H7 (cell line): ENCODE data around the gene HOXA5. TPM values are rescaled to one million over a fixed set of nuclear protein-coding genes. Genes with fewer than 3 reads are reported as not detected.

Source experiments
- DNase-seq: peaks from one replicate; pipeline ENCODE4 v3.0.0; 2012
- H3K27me3 ChIP-seq: 2 replicates; pipeline ENCODE4 v1.6.0; 2011; ENCODE audit warnings: mild to moderate bottlenecking, low read length; ENCODE audit not compliant: control insufficient read depth, insufficient read depth
- H3K36me3 ChIP-seq: replicated peaks from 2 replicates; pipeline ENCODE4 v1.5.1; 2011; ENCODE audit warnings: low read length; ENCODE audit not compliant: control insufficient read depth, insufficient read depth
- H3K4me3 ChIP-seq: 2 replicates; pipeline ENCODE4 v1.5.1; 2011; ENCODE audit warnings: low read depth, mild to moderate bottlenecking, control low read depth, low read length, moderate library complexity; ENCODE audit not compliant: insufficient read depth
- total RNA-seq: library from RNA; depleted of rRNA; stranded (reverse); fragments of >200 nt; shearing (Covaris generic); gene quantifications from 2 replicates; pipeline ENCODE4 v1.2.3, GENCODE V29; 2014

The HOXA5 gene
- total RNA-seq, 1 experiment from 2014 or later: not detected

DNA sequence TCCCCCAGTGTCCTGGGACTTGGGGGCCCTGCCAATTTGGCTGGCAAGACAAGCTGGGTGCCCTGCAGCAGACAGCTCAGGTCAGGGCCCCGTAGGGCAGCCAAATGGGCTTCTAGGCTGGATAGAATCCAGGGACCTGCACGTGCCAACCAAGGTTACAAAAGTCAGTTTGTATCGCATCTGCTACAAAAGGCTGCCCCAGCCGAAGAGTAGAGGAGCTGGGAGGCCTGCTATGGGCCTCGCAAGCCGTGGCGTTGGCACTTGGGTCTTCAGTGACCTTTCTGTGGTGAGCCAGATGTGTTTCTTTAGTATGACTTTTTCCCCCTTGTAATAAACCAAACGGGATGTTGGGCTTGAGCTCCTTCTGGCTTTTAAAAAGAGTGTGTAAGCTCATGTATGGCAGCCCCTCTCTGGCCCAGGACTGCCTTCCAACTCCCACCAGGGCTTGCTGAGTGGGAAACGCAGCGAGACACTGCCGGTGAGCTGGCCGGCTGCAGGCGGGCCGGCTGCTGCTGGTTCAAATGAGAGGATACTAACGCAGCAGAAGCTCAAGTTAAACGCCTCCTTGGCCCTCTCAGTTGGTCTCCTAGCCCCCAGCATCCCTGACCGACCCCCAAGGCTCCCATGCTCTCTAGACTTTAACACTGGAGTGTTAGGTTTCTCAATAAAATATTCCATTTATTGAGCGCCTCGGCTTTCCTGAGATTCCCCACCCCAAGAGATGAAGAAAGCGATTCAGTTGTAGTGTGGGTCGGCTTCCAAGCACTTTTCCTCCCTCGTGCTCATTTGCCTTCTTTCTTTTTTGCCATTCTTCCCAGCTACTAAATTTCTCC, 33.7 kb upstream of the HOXA5 start:
- no peak overlapping the region for H3K4me3 ChIP-seq
- DNase-seq: peak; percentile 49
- peaks cover 100% of the 10 kb centered on the region for H3K27me3 ChIP-seq
- H3K36me3 ChIP-seq: no peaks in the 10 kb centered on the region

DNA sequence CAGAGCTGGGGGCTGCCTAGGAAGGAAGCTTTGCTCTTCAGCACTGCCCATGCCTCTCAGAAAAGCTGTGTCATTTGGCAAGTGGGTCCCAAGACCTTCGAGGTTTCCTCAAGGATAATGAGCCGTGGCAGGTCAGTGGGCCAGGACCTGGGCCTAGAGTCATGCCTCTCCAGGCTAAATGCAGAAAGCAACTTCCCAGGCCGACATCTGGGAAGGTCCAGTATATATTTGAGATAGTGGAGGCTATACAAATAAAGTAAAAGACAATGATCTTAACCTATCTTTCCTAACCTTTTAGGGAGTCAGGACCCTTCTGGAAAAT, 33.0 kb upstream of the HOXA5 start:
- H3K4me3 ChIP-seq: no peak overlapping the region
- H3K36me3 ChIP-seq: no peaks in the 10 kb centered on the region
- no peak for DNase-seq
- peaks cover 100% of the 10 kb centered on the region for H3K27me3 ChIP-seq

DNA sequence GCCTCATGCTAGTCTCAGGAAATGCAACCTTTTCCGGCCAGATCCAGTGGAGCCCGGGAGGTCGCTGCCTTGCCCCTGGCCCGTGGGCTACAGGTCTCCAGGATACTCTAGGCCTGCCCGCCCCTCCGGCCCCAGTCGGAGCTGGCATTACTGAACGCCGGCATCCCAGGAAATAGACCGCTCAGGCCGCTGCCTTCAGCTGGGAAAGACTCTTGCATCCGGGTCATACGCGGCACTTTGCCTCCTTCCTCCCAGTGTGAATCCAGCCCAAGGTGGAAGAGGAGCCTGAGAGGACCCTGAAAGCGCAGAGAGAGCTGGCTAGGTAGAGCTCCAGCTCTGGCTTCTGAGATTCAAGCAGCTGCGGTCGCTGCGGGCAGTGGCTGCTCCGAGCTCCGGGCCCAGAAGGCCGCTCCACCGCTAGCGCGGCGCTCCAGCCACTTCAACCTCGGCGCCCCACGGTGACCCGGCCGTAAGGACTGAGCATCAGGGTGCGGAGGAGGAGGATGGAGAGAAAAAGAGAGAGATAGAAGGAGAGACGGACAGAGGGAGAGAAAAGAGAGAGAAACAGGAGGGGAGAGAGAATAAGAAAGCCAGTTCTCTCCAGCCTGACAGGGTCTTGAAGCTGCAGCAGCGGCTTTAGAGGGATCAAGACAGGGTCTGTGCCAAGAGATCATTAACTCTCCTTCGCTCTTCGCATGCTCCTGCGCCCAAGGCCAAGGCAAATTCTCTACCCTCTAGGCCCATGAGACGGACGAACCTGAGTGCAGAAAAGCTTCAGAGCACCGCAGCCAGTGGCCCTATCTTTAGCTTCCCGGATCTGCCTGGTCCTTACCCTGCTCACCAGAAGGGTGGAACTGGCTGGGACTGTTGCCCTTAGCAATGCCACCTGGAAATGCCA, 32.4 kb upstream of the HOXA5 start:
- peak; percentile 72 for DNase-seq
- Histone ChIP-seq H3K4me3 (no peak overlapping the region), H3K36me3 (no peaks in the 10 kb centered on the region), H3K27me3 (peaks cover 100% of the 10 kb centered on the region)

DNA sequence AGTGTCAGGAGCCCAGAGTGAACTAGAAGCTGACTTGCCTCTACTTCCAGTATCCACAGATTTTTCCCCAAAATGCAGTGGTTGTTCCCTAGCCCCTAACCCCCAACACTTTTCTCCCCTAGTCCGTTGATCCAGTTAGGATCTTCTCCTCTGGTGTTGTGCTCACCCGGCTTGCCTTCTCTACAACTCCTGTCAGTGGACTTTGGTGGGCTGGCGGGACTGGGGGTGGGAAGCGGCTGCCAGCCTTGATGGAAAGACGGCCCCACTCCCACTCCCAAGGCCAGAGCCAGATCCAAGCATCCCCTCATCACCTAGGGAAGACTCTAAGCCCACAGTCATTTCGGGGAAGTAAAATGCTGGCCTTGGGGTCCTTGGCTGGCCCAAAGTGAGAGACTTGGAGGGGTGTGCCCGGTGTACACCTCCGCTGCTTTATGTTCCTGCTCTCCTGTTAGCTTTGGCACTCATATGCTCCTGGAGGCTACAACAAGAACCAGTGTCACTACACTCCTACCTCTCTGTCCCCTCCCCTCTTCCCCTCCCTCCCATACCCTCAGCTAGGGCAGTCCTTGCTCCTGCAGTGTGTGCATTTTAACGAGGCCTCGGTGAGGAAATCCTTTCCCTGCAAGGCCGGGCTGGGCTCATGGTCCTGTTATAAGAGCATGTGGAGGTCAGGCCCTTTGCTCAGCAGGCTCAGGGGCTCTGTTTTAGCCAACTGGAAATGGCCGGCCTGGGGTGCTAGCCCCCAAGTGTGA, 31.6 kb upstream of the HOXA5 start:
- no peaks in the 10 kb centered on the region for H3K36me3 ChIP-seq

DNA sequence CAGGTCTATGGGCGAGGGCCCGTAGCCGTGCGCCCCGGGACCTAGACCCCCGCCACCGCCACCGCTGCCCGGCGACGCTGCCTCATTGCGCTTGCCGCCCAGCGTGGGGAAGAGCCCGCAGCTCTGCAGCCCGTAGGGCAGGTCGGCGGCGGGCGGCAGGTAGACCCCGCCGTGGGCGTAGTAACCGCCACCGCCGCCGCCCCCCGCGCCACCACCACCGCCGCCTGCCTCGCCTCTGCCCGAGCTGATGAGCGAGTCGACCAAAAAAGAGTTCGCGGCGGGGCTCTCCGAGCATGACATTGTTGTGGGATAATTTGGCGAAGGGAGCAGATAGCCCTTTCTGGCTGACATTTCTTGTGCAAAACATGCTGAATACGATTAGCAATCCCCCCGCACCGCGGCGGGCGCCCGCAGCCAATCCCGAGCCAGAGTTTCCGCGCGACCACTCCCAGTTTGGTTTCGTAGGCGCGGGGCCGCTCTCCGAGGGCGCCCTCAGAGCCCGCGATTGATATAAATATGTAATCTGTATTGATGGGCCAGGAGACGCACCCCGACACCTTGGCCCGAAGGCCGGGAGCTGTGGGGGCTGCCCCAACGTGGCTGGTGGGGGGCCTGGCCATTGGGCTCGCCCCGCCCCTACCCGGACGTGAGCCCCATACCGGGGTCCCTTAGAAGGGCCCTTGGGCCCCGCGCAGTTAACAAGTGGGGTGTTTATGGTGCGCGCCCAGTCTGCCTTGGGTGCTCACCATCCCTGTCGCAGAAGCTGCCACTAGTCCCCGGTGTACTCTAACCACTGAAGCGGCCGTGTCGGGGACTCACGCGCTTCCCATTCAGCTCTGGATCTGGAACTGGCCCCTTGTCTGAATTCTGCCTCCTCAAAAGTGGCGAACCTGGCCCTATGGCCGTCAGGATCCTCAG, 30.7 kb upstream of the HOXA5 start, which contains the start of gene HOXA10:
Gene HOXA10, minus strand, starts transcription at position 365 of the 918 bp plus-strand sequence. Its CDS starts 14 bp downstream, at position 351.
- no peak within 1 kb of the TSS for H3K4me3 ChIP-seq
- no peaks in the 10 kb centered on the region for H3K36me3 ChIP-seq
- peaks cover 100% of the 10 kb centered on the region for H3K27me3 ChIP-seq
- peak; percentile 81 for DNase-seq

More for the DNA sequence above, 31.6 kb upstream of the HOXA5 start:
- DNase-seq: peak; percentile 35
- Histone ChIP-seq H3K4me3 (no peak overlapping the region), H3K27me3 (peaks cover 100% of the 10 kb centered on the region)

DNA sequence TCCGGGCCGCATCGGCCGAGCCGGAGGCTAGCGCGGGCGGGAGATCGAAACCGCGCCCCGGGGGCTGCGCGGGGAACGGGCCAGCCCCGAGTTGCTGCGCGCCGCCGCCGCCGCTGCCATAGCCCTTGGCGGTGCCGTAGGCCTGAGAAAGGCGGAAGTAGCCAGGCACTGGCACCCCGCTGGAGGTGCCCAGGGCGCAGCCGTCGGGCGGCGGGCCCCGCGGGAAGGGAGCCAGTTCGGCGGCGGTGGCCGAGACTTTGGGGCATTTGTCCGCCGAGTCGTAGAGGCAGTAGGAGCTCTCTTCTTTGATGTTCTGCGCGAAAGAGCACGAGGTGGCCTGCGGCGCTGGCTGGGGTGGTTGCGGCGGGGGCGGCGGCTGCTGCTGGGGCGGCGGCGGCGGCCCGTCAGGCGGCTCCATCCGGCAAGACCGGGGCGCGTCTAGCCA, 30.1 kb upstream of the HOXA5 start:
- peaks cover 100% of the 10 kb centered on the region for H3K27me3 ChIP-seq
- peak; percentile 81 for DNase-seq
- H3K4me3 ChIP-seq: no peak overlapping the region
- H3K36me3 ChIP-seq: no peaks in the 10 kb centered on the region

DNA sequence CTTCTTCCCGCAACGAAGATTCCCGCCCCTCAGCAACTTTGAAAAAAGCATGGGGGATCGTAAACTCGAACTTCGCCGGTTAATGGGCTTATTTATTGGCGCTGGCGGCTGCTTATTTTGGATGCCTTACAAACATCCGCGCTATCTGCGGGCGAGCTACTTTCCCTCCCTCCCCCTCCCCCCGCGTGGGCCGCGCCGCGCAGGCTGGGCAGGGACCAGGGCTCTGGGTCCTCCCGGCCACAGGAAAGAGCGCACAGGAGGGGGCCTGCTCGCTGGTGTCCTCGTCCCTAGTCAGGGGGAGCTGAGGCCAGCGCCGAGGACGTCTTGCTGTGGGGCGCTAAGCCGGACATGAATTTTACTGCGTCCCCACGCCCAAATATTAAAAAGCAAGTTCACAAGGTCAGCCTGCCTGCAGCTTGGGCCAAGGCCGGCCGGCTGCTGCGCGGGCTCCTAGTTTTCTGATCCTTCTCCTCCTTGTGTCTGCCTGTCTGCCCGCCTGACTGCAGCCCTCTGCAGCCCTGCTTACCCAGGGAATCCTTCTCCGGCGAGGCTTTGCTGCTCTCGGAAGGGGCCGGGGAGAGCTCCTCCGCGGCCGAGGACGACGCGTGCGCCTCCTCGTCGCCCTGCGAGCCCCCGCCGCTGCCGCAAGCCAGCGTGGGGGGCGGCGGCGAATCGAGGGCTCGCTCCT, 29.5 kb upstream of the HOXA5 start:
- peak; percentile 80 for DNase-seq
- peaks cover 100% of the 10 kb centered on the region for H3K27me3 ChIP-seq
- no peak overlapping the region for H3K4me3 ChIP-seq

DNA sequence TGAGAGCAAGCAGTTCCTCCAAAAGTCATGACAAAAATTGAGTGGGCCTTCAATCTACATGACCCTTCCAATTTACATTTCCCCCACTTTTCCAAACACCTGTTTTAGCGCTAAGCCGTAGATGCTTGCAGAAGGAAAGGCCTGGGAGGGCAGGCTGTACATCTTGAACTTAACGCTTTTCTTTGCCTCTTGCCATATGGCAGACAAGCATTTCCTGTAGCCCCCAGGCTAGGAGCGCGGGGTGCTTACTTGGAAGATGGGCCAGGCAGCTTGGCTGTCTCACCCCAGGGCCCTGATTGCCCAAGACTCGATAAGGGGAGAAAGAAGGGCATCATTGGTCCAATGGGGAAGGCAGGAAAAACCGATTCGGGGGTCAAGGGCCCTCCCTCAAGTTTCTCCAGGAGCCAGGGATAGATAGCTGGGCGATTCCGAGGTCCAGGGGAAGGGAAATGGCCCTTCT, 28.9 kb upstream of the HOXA5 start:
- peaks cover 100% of the 10 kb centered on the region for H3K27me3 ChIP-seq
- no peak overlapping the region for H3K4me3 ChIP-seq
- DNase-seq: no peak
- no peaks in the 10 kb centered on the region for H3K36me3 ChIP-seq

More for the DNA sequence above, 29.5 kb upstream of the HOXA5 start:
- no peaks in the 10 kb centered on the region for H3K36me3 ChIP-seq

DNA sequence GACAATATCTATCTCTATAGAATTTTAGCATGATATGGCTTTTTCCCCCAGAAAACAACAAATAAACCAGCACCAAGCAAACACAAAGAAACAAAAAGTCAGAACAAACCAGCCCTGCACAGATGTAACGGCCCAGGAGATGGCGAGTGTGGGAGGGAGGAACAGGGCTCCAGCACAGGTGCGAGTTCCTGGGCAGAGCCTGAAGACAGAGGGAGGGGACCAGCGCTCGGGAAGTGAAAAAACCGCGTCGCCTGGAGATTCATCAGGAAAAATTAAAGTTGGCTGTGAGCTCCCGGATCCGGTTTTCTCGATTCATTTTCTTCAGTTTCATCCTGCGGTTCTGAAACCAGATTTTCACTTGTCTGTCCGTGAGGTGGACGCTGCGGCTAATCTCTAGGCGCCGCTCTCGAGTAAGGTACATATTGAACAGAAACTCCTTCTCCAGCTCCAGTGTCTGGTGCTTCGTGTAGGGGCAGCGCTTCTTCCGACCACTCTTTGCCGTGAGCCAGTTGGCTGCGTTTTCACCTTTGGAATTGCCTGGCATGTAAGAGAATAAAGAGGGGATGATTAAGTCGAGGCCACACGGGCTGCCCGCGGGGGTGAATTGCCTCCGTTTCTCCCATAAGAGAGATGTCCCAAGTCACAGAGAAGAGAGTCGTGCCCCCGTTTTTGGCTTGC, 28.3 kb upstream of the HOXA5 start:
- Histone ChIP-seq H3K36me3 (no peaks in the 10 kb centered on the region), H3K4me3 (no peak overlapping the region), H3K27me3 (peaks cover 100% of the 10 kb centered on the region)
- no peak for DNase-seq

DNA sequence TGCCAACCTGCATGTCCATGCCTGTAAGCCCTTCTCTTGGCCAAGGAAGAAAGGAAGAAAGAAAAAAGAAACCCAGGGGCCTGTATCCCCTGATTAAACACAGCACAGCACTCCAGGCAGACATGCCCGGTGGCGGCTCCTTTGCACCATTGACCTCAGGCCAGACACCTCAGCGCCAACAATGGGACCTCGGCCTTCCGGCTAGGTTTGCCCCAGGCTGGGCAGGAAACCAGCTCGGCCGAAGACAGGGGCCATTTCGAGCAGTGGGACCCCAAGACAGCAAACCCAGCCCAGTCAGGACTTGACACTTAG, 27.8 kb upstream of the HOXA5 start:
- H3K27me3 ChIP-seq: peaks cover 100% of the 10 kb centered on the region
- DNase-seq: no peak
- H3K36me3 ChIP-seq: no peaks in the 10 kb centered on the region
- no peak overlapping the region for H3K4me3 ChIP-seq

DNA sequence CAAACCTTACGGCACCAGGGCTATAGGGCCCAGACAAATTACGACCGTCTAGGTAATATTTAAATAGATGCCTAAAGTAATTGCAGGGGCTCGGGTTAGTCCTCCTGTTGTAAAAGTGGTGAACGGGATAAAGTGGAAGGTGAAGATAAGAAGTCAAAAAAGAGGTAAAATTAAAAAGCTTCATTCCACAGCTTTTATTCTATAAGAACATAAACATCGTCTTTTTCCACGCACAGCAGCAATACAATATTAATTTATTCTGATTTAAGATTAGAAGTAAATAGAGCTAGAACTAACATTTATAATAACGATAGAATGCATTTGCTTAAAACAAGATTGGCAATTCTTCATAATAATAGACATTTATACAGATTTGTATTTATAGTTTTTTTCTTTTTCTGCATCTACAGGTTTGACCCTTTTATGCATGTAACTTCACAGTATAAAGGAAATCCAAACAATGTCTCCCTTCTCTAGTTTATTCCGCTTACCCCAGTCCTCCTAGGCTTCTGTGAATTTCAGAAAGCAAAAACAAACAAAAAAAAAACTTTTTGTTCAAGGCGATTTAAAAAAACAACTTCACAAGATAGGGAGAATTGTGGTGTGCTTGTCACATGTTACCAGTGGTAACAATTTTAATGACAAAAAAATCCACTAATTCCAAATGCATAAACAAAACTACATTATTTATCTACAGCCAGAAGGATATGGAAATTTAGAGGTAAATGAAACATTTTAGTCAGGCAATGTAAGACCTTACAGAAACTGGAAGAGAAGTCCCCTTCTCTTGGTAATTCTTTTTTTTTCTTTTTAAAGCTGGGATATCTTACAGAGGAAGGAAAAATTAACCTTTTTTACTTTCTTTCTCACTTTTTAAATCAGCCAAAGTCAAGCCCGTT, 27.2 kb upstream of the HOXA5 start:
- Histone ChIP-seq H3K4me3 (no peak overlapping the region), H3K36me3 (no peaks in the 10 kb centered on the region), H3K27me3 (peaks cover 100% of the 10 kb centered on the region)
- no peak for DNase-seq
